Epithelial cell of esophagus (primary cell): ENCODE data around the gene HSBP1.

ENCODE experiments used
- DNase-seq: peaks from one replicate; pipeline ENCODE4 v3.0.0; 2010; ENCODE audit warnings: low read depth
- H3K4me3 ChIP-seq: 2 replicates; pipeline ENCODE4 v1.5.1; 2011; ENCODE audit warnings: mild to moderate bottlenecking, low read length, control low read depth
- CTCF ChIP-seq: IDR thresholded peaks from 2 replicates; pipeline ENCODE4 v1.5.1; 2011; ENCODE audit warnings: low read depth, mild to moderate bottlenecking, low read length, control low read depth, inconsistent platforms; ENCODE audit not compliant: insufficient read depth; ENCODE audit errors: missing control alignments

HSBP1 gene

GRCh38 chr16:83837566-83837965 is 29.8 kb downstream of the HSBP1 start:
- TF ChIP-seq CTCF = no peak
- H3K4me3 ChIP-seq = no peak overlapping the region
- DNase-seq = no peak

- H3K4me3 ChIP-seq = no peak overlapping the region
- DNase-seq = no peak
- TF ChIP-seq CTCF = no peak
These were observed 30.4 kb downstream of the HSBP1 start for GRCh38 chr16:83838151-83838550.

GRCh38 chr16:83839561-83839960 is 31.8 kb downstream of the HSBP1 start:
- no peak overlapping the region for H3K4me3 ChIP-seq
- no peak for DNase-seq
- TF ChIP-seq CTCF = no peak

DNA sequence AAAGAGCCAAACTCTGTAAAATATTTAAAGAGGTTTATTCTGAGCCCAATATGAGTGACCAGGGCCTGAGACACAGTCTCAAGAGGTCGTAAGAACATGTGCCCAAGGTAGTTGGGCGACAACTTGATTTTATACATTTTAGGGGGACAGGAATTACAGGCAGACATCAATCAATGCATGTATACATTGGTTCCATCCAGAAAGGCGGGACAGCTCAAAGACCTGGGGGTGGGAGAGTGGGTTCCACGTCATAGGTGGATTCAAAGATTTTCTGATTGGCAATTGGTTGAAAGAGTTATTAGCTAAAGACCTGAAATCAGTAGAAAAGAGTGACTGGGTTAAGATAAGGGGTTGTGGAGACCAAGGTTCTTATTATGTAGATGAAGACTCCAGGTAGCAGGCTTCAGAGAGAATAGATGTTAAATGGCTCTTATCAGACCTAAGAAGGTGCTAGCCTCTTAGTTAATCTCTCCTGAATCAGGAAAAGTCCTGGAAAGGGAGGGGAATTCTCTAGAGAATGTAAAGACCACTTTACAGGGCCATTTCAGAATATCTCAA is 32.4 kb downstream of the HSBP1 start:
- no peak for DNase-seq
- no peak overlapping the region for H3K4me3 ChIP-seq
- no peak for TF ChIP-seq CTCF

- DNase-seq = no peak
- no peak overlapping the region for H3K4me3 ChIP-seq
- no peak for TF ChIP-seq CTCF
These were observed 34.5 kb downstream of the HSBP1 start for GRCh38 chr16:83842291-83842690.

GRCh38 chr16:83842756-83843507 is 35.2 kb downstream of the HSBP1 start:
- TF ChIP-seq CTCF = no peak
- no peak for DNase-seq
- no peak overlapping the region for H3K4me3 ChIP-seq

DNA sequence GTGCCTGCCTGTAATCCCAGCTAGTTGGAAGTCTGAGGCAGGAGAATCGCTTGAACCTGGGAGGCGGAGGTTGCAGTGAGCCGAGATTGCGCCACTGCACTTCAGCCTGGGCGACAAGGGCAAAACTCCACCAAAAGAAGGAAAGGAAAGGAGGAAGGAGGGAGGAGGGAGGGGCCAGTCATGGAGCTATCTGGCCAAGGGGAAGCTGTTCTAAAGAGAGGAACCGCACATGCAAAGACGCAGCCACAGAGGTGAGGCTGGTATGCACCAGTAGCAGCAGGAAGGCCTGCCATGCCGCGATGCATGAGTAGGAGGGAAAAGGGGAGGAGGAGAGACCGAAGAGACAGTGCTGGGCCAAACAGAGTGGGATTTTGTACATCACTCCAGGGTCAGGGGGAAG is 35.9 kb downstream of the HSBP1 start:
- DNase-seq = no peak
- no peak overlapping the region for H3K4me3 ChIP-seq
- TF ChIP-seq CTCF = no peak
